ENCODE results near the gene NTRK2.

NTRK2 gene

DNA sequence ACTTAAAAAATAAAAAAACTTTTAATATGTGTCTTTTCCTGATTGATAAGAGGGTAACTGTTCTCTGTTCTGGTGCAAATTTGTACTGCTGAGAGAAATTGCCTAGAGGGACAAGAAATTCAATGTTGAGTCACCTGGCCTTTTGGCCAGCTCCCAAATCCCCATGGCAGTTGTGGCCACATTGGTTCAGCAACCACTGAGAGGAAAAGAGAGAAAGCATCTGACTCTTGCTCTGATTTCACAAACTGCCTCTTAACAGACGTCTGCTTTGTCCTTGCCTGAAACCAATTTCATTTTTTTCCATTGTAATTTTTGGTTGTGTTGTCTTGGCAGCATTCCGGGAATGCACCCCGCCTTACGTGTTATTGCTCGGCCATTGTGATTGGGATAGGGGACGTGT lies 42.4 kb downstream of the NTRK2 start:
- ATAC-seq = no peak
- TF ChIP-seq POU6F1 (CRISPR knock-in tag; IDR thresholded peaks at IDR 0.05; ENCODE audit: borderline replicate concordance, low read depth) = no peak
- TF ChIP-seq BACH2 (CRISPR knock-in tag; IDR thresholded peaks at IDR 0.05; ENCODE audit: borderline replicate concordance) = no peak
- TF ChIP-seq OSR1 (CRISPR knock-in tag; IDR thresholded peaks at IDR 0.05) = no peak
- TF ChIP-seq SNAI2 (CRISPR knock-in tag; IDR thresholded peaks at IDR 0.05) = no peak
- TF ChIP-seq, protein P1, sequence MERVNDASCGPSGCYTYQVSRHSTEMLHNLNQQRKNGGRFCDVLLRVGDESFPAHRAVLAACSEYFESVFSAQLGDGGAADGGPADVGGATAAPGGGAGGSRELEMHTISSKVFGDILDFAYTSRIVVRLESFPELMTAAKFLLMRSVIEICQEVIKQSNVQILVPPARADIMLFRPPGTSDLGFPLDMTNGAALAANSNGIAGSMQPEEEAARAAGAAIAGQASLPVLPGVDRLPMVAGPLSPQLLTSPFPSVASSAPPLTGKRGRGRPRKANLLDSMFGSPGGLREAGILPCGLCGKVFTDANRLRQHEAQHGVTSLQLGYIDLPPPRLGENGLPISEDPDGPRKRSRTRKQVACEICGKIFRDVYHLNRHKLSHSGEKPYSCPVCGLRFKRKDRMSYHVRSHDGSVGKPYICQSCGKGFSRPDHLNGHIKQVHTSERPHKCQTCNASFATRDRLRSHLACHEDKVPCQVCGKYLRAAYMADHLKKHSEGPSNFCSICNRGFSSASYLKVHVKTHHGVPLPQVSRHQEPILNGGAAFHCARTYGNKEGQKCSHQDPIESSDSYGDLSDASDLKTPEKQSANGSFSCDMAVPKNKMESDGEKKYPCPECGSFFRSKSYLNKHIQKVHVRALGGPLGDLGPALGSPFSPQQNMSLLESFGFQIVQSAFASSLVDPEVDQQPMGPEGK (CRISPR knock-in tag; IDR thresholded peaks at IDR 0.05; ENCODE audit: borderline replicate concordance) = no peak
- TF ChIP-seq PPARA (CRISPR knock-in tag; IDR thresholded peaks at IDR 0.05; ENCODE audit: borderline replicate concordance) = no peak
- TF ChIP-seq ZNF8 (CRISPR knock-in tag; IDR thresholded peaks at IDR 0.05) = no peak
- no peak for TF ChIP-seq RARB (CRISPR knock-in tag; IDR thresholded peaks at IDR 0.05)
- no peak for TF ChIP-seq CSDC2 (CRISPR knock-in tag; IDR thresholded peaks at IDR 0.05)

- ATAC-seq = no peak
- TF ChIP-seq BACH2 (CRISPR knock-in tag; IDR thresholded peaks at IDR 0.05; ENCODE audit: borderline replicate concordance) = no peak
Observed at GRCh38 chr9:84716217-84716616, 46.7 kb downstream of the NTRK2 start.

- no peak for ATAC-seq
- TF ChIP-seq ZNF565 (CRISPR knock-in tag; conservative IDR thresholded peaks at IDR 0.05; ENCODE audit: low read depth) (no peak), TSHZ2 (CRISPR knock-in tag; IDR thresholded peaks at IDR 0.05) (no peak), POU6F1 (CRISPR knock-in tag; IDR thresholded peaks at IDR 0.05; ENCODE audit: borderline replicate concordance, low read depth) (no peak), BACH2 (CRISPR knock-in tag; IDR thresholded peaks at IDR 0.05; ENCODE audit: borderline replicate concordance) (no peak), ESRRG (CRISPR knock-in tag; IDR thresholded peaks at IDR 0.05) (no peak), ZNF8 (CRISPR knock-in tag; IDR thresholded peaks at IDR 0.05) (no peak), CSDC2 (CRISPR knock-in tag; IDR thresholded peaks at IDR 0.05) (no peak), TCF4 (CRISPR knock-in tag; IDR thresholded peaks at IDR 0.05; ENCODE audit: borderline replicate concordance) (no peak), ZFP3 (CRISPR knock-in tag; IDR thresholded peaks at IDR 0.05) (no peak), ZC3H10 (CRISPR knock-in tag; IDR thresholded peaks at IDR 0.05) (no peak), GLIS3 (CRISPR knock-in tag; IDR thresholded peaks at IDR 0.05) (no peak), SNAI2 (CRISPR knock-in tag; IDR thresholded peaks at IDR 0.05) (no peak), RARB (CRISPR knock-in tag; IDR thresholded peaks at IDR 0.05) (no peak), ZNF70 (CRISPR knock-in tag; IDR thresholded peaks at IDR 0.05) (no peak), ISL1 (CRISPR knock-in tag; IDR thresholded peaks at IDR 0.05) (no peak)
- TF ChIP-seq, protein P1 (CRISPR knock-in tag; IDR thresholded peaks at IDR 0.05; ENCODE audit: borderline replicate concordance) = no peak
Observed at GRCh38 chr9:84718476-84718875, 48.9 kb downstream of the NTRK2 start.
